Right atrium auricular region (tissue), 2 donors: Measurements from ENCODE around the gene FGF11. TPM values are rescaled to one million over a fixed set of nuclear protein-coding genes. Genes with fewer than 3 reads are reported as not detected.
A peak's percentile ranks its signal among the peaks of the same experiment; 100 is the strongest.

Experiments used
- DNase-seq: peaks from one replicate; pipeline ENCODE4 v3.0.0-alpha.2; 2019; ENCODE audit warnings: low spot score
- H3K27ac ChIP-seq, 2 donors: fragments of 200-600 bp; sonication (generic); 1 replicate in 1 of 2; 2 replicates in 1 of 2; pipeline ENCODE4 v1.5.1; 2016 to 2019
- H3K27me3 ChIP-seq, 2 donors: fragments of 200-600 bp; sonication (generic); one replicate each; pipeline versions ENCODE4 v1.5.1 to v1.6.0; 2017 to 2019
- H3K36me3 ChIP-seq: fragments of 200-600 bp; sonication (generic); one replicate; pipeline ENCODE4 v1.5.1; 2016
- H3K4me1 ChIP-seq, 2 donors: fragments of 200-600 bp; sonication (generic); one replicate each; pipeline versions ENCODE4 v1.5.1 to v1.6.0; 2017 to 2019
- H3K4me3 ChIP-seq, 2 donors: fragments of 200-600 bp; sonication (generic); 1 replicate in 1 of 2; 2 replicates in 1 of 2; pipeline ENCODE4 v1.5.1; 2017 to 2019; ENCODE audit warnings: mild to moderate bottlenecking in 1 of 2, moderate library complexity in 1 of 2
- H3K9me3 ChIP-seq, 2 donors: fragments of 200-600 bp; sonication (generic); one replicate each; pipeline ENCODE4 v1.5.1; 2019
- total RNA-seq, 2 donors: library from RNA; depleted of rRNA; stranded (reverse); fragments of >200 nt; gene quantifications; one replicate each; pipeline ENCODE4 v1.1.0, GENCODE V29; 2016
- TF ChIP-seq, protein P1 (sequence below), 2 donors: fragments of 200-600 bp; sonication (generic); IDR thresholded peaks; one replicate each; pipeline ENCODE4 v1.5.1; 2019; ENCODE audit warnings: antibody characterized with exemption in 2 of 2

Gene FGF11
- total RNA-seq, 2 donors from 2014 or later, result 18.6 to 20.9 TPM

DNA sequence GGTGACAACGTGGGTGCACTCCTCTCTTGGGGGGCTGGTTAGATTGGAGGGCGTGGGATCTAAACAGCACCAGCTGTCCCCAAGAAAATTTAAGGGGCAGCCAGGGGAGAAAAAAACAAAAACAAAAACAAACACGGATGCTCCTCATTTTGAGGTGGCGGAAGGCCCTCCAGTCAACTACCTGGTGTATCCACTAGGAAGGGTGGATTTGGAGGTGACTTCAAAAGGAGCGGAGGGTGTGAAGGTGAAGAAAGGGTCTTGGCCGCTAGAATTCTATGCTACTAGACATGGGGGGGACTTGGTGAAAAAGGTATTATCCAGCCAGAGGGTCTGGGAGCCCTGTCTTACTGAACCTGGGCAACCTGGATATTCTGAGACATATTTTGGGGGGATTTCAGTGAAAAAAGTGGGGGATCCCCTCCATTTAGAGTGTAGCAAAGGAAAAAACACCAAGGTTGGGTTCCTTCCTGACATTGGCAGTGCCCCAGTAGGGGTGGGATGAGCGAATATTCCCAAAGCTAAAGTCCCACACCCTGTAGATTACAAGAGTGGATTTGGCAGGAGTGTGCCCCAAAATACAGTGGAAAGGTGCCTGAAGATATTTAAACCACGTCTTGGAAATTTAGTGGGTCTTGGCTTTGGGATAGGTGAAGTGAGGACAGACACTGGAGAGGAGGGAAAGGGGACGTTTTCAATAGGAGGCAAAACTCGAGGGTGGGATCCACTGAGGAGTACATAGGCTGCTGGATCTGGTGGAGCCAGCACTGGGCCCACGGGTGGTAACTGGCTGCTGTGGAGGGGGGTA, 454 bp upstream of the FGF11 start:
- DNase-seq, result no peak
- H3K27me3 ChIP-seq, result peaks cover 0 to 9% of the 10 kb centered on the region in 2 donors

DNA sequence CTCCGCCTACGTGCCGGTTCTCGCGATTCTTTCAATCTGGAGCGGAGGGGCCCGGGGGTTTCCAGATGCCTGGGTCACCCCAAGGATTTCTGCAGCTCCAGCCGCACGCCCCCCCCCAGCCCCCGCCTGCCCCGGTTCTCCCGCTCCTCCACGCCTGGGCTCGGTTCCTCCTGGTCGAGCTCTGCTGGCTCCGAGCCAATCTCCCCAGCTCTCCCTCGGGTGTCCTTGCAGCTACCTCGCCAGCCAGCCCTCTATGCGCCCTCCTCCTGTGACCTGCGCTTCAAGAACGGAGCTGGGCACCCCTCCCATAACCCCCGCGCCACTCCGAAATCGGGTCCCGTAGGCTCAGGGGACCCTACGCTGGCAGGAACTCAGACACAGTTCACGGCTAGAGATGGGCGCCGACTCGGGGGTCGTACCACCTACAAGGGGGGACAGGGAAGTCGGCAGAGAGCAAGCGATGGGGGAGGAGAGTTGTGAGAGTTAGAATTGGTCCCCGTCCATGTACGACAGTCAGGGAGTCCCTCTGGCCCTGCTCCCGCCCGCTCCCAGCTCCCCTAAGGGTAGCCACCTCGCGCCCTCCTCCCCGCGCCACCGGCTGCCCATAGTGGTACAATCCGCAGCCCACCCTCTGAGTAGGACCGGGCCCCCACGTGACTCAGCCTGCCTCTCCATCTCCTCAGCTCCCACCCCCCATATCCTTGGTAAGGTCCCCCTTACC, 961 bp downstream of the FGF11 start:
- peak; percentile 63 for DNase-seq
- Histone ChIP-seq H3K36me3 (no peaks in the 10 kb centered on the region), H3K4me1 (peaks cover 0 to 67% of the 10 kb centered on the region in 2 donors), H3K27ac (peak overlapping the region; percentile 83 to 84), H3K9me3 (no peaks in the 10 kb centered on the region), H3K27me3 (peaks cover 0 to 9% of the 10 kb centered on the region in 2 donors), H3K4me3 (peak overlapping the region; percentile 32 to 56)
- TF ChIP-seq, protein P1, sequence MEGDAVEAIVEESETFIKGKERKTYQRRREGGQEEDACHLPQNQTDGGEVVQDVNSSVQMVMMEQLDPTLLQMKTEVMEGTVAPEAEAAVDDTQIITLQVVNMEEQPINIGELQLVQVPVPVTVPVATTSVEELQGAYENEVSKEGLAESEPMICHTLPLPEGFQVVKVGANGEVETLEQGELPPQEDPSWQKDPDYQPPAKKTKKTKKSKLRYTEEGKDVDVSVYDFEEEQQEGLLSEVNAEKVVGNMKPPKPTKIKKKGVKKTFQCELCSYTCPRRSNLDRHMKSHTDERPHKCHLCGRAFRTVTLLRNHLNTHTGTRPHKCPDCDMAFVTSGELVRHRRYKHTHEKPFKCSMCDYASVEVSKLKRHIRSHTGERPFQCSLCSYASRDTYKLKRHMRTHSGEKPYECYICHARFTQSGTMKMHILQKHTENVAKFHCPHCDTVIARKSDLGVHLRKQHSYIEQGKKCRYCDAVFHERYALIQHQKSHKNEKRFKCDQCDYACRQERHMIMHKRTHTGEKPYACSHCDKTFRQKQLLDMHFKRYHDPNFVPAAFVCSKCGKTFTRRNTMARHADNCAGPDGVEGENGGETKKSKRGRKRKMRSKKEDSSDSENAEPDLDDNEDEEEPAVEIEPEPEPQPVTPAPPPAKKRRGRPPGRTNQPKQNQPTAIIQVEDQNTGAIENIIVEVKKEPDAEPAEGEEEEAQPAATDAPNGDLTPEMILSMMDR (IDR thresholded peaks at IDR 0.05), result no peak

More for the DNA sequence above, 454 bp upstream of the FGF11 start:
- no peaks in the 10 kb centered on the region for H3K9me3 ChIP-seq
- peak overlapping the region; percentile 42 to 60 for H3K4me3 ChIP-seq
- peak overlapping the region; percentile 83 to 85 for H3K27ac ChIP-seq
- no peaks in the 10 kb centered on the region for H3K36me3 ChIP-seq
- TF ChIP-seq, protein P1 (IDR thresholded peaks at IDR 0.05), result no peak
- peaks cover 0 to 57% of the 10 kb centered on the region in 2 donors for H3K4me1 ChIP-seq

DNA sequence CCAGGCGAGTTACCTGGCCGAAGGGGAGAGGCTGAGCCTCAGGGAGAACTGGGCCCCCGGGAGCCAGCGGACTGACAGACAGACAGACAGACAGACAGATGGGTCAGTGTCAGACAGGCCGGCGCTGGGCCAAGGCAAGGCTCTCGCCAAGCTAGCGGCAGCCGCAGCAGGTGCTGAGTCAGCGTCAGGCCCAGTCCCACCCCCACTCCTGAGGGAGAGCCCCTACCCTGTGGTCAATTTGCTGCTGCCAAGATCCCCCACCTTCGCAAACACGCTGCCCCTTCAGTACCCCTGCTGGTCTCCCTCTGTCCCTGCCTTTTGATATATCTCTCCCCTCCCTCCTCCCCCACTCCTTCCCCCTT, 1.5 kb downstream of the FGF11 start:
- peaks cover 0 to 67% of the 10 kb centered on the region in 2 donors for H3K4me1 ChIP-seq
- H3K27ac ChIP-seq, result peak overlapping the region; percentile 83 to 84
- H3K27me3 ChIP-seq, result peaks cover 0 to 9% of the 10 kb centered on the region in 2 donors
- no peak for DNase-seq
- H3K9me3 ChIP-seq, result no peaks in the 10 kb centered on the region
- TF ChIP-seq, protein P1 (IDR thresholded peaks at IDR 0.05), result no peak
- H3K36me3 ChIP-seq, result no peaks in the 10 kb centered on the region
- H3K4me3 ChIP-seq, result peak overlapping the region in 1 of 2 donors; percentile 56

DNA sequence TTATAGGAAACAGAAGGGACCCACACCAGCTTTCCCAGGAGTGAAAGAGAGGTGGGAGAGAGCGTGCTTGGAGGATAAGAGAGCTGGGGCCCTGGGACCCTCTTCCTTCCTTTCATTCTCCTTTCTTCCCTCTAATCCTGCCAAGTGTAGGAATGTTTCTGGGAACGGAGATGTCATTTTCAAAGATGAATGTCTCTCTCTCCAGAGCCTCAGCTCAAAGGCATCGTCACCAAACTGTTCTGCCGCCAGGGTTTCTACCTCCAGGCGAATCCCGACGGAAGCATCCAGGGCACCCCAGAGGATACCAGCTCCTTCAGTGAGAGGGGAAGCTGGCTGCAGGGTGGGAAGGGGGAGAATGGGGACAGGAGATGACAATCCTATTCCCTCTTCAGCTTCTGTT, 2.0 kb downstream of the FGF11 start:
- H3K27ac ChIP-seq, result peak overlapping the region; percentile 83 to 84
- no peaks in the 10 kb centered on the region for H3K9me3 ChIP-seq
- no peak for DNase-seq
- peaks cover 0 to 9% of the 10 kb centered on the region in 2 donors for H3K27me3 ChIP-seq
- H3K4me3 ChIP-seq, result no peak overlapping the region
- H3K36me3 ChIP-seq, result no peaks in the 10 kb centered on the region
- peaks cover 0 to 64% of the 10 kb centered on the region in 2 donors for H3K4me1 ChIP-seq
- TF ChIP-seq, protein P1 (IDR thresholded peaks at IDR 0.05), result no peak

DNA sequence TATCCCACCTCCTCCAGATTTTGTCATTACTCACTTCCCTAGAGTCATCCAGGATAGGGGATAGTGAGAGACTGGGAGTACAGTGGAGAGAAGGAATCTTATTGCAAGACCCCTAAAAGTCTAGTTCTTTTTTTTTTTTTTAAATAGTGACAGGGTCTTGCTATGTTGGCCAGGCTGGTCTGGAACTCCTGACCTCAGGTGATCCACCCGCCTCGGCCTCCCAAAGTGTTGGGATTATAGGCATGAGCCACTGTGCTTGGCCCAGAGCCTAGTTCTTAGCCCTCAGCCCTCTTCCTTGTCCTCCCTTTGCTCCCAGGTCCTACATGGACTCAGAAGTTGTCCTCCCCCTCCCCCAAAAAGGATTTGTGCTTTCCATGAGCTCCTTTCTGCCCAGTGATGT, 2.8 kb downstream of the FGF11 start:
- TF ChIP-seq, protein P1 (IDR thresholded peaks at IDR 0.05), result no peak
- no peaks in the 10 kb centered on the region for H3K9me3 ChIP-seq
- DNase-seq, result no peak
- H3K27ac ChIP-seq, result no peak overlapping the region
- H3K27me3 ChIP-seq, result peaks cover 0 to 9% of the 10 kb centered on the region in 2 donors
- peaks cover 0 to 61% of the 10 kb centered on the region in 2 donors for H3K4me1 ChIP-seq
- H3K36me3 ChIP-seq, result no peaks in the 10 kb centered on the region
- no peak overlapping the region for H3K4me3 ChIP-seq
